Melanocyte of skin (primary cell): ENCODE results near the gene HOXB4. TPM values are rescaled to one million over a fixed set of nuclear protein-coding genes. Genes with fewer than 3 reads are reported as not detected.

Experiments used
- total RNA-seq, 2 donors: library from RNA; depleted of rRNA; stranded (reverse); fragments of >200 nt; gene quantifications; 2 replicates each; pipeline ENCODE4 v1.2.3, GENCODE V29; 2012

HOXB4 gene
- total RNA-seq, result 1 to 10 TPM in 1 of 2 donors, not detected in 1; 2.0 TPM

DNA sequence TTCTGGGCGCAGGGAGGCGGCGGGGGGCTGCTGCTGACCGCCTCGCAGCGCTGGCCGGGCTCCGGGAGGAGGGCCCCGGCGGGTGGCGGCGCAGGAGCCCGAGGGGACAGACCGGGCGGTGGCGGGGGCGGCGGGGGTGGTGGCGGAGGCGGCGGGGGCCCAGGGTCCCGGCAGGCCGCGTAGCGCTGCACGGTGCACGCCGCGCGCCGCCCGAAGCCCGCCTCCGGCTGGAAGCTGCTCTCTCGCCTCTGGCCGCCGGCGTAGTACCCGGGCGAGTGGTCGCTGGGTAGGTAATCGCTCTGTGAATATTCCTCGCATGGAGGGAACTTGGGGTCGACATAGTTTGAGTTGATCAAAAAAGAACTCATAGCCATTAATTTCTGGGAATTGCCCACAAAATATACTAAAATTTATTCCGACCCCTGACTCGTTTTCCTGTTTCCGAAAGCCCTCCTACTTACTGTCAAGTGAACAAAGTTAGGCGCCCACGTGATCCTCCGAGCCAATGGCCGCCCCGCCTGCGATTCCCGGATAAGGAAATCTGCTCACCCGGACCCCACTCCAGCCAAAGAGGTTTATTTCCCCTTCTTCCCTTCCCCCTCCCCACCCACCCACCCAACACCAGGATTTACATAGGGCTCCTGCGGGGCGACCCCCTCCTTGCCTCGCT lies at the start of gene HOXB4:
Gene HOXB4, minus strand, starts transcription at position 405 of the 670 bp plus-strand sequence. Its CDS starts 31 bp downstream, at position 374.

DNA sequence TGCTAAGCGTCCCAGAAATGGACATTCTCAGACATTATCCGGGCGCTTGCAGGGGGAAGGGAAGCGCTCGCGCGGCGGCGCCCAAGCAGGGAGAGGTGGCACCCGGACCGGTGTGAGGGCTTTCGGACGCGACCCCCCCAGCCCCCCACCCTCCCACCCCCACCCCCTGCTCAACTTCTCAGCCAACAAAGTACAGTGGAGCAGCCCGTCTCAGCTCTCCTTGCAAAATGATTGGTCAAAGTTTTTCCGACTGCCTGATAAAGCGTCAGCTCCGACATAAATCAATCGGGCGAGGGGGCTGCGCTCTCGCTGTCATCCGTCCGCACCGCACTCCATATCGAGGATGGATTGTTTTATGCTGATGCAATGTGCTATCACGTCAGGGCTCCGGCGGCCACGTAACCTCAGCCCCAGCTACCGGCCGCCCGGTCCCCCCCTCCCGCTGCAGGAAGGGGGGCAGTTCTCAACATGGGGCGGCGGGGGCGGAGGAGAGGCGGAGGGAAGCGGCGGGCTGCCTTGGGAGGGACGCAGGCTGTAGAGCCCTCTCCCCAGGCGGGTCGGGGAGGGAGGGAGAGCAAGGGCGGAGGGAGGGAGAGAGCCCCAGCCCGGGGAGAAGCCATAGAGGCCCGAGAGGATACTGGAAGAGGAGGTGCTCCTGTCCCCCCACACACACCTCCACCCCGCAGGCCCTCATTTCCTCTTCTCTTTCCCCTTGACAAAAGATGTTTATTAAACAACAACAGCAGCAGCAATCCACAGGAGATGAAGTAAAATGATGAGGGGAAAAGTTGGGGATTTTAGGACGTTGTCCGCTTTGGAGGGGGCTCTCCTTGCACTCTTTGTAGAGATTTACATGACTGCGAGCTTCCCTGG lies 48.3 kb upstream of the HOXB4 start, which contains the start of gene HOXB9:
Gene HOXB9, minus strand, starts transcription at position 114 of the 873 bp plus-strand sequence. Its CDS starts 89 bp downstream, at position 25.

DNA sequence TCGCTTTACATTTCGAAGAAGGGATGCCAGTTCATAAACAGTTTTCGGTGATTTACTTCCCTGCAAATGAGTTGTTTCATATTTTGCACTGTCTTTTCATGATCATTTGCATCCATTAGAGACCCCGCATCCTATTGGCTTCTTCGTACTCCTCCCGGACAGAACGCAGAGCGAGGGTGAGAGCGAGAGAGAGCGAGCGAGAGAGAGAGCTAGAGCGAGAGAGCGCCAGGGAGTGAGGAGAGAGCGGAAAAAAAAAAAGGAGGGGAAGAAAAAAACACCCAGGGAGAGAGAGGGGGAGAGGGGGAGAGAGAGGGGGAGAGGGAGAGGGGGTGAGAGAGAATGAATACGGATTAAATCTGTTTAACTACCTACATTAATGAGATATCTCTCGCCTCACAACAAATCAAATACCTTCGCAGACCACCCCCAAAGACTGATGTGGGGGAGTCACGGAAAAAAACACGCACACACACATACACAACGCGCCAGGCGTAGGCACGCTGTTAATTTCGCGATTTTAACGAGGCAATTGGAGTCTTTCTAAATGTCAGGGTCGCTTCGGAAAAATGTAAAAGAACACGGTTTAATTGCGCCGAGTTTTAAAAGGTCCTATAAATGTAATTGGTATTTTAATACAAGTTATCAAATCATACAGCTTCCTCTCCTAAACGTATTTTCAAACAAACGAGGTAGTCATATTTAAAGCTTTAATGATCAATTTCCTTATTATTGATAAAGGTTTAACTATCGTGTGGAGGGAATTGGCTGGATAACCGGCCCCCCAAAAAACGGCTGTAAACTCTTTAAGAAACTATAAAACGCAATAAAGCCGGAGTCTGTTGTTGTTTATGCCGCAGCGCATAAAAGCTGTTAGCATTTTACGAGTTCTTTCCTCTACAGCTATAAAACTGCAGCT lies 37.2 kb upstream of the HOXB4 start, which contains the start of gene HOXB8:
Gene HOXB8, minus strand, starts transcription at position 246 of the 916 bp plus-strand sequence. CDS start 588 bp downstream, outside the sequence.

DNA sequence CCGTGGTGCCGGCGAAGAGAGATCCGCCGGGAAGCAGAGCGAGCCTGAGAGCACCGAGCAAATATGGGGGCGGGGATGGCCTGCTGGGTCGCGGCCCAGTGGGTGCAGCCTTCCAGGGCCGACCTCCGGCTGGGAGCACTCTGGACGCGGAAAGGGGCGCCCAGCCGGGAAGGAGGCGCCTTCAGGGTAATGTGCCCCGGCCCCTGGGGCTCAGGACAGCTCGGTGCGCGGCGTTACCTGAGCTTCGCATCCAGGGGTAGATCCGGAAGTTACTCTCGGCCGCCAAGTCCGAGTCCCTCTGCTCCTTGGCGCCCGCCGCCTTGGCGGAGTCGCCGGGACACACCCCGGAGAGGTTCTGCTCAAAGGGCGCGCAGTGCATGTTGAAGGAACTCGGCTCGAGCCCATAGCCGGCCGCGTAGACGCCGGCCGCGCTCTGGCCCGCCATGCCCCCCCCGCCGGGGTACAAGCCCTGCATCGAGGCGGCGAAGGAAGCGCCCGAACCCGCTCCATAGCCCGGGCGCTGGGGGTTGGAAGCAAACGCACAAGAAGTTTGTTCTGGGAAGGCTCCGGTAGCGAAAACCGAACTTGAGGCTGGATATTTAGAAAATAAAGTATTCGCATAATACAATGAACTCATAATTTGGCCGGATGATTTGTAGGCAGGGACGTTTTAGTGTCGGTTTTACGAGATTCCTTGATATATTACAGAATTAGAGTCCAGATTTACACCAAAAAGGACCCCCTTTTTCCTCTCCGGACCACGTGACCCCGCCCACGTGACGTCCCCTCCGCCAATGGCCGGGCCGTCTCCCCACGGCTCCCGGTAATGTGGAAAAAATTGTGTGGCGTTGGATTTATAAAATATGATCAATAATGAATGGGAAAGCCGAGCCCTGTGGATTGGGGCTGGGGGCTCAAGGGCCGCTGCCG lies 32.4 kb upstream of the HOXB4 start, which contains the start of gene HOXB7:
Gene HOXB7, minus strand, starts transcription at position 736 of the 930 bp plus-strand sequence. Its CDS starts 99 bp downstream, at position 637.

GRCh38 chr17:48604770-48605329 lies 26.7 kb upstream of the HOXB4 start, which contains the start of gene HOXB6:
HOXB6 (minus strand) TSS chr17:48604986; CDS start chr17:48598150, 6,836 bp downstream.

GRCh38 chr17:48593126-48593829 lies 15.1 kb upstream of the HOXB4 start, which contains the start of gene HOXB5:
HOXB5 (minus strand) TSS chr17:48593779; CDS start chr17:48593682, 97 bp downstream.

DNA sequence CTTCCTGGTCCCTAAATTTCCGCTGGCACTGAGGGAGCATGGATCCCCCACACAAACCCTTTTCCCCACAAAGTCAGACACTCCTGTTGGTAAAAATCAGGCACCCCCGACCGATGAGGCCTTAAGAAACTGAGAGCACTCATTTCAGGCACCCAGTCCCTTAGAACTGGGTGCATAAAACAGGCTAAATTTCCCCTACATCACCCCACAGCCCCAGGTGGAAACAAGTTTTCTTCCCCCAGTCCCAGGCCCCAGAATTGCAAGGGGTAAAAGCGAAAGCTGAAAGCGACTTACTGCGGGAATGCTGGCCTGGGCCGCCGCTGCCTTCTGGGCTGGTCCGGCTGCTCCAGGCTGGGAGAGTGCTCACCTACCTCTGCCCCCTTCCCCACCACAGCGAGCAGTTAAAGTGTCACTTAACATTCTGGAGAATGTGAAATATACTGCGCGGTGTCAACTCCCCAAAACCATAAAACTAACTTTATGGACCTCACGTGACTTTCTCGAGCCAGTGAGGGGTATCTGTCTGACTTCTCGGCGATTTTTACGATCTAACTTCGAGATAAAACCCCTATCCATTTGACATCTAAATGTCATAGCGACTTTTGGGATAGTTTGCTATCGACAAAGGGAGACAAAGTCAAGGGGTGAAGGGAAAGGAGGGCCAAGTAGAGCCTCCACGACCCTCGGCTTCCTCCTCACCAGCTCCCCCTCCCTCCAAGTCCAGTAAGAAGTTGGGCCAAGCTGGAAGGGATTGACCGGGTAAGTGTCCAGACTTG lies 11.9 kb upstream of the HOXB4 start, which contains the start of gene HOXB3:
Gene HOXB3, minus strand, starts transcription at position 411 of the 776 bp plus-strand sequence. CDS start 37,767 bp downstream, outside the sequence.

DNA sequence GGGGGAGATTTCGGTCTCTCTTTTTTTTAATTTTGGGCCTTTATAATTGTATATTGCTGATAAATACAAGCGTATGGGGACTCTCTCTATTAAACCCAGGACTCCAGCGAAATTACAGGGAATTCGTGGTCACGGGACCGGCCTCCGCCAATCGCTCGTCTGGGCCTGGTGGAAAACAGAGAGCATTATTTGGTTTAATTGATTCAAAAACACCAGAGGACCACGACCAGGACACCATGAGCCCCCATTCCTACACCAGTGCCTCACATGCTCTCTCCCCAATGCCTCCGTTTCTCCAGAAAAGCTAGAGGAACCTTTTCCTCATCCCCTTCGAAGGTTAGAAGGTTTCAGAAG lies 33.2 kb downstream of the HOXB4 start, which contains the start of gene HOXB2:
Gene HOXB2, minus strand, starts transcription at position 88 of the 354 bp plus-strand sequence. CDS start 198 bp downstream, outside the sequence.

DNA sequence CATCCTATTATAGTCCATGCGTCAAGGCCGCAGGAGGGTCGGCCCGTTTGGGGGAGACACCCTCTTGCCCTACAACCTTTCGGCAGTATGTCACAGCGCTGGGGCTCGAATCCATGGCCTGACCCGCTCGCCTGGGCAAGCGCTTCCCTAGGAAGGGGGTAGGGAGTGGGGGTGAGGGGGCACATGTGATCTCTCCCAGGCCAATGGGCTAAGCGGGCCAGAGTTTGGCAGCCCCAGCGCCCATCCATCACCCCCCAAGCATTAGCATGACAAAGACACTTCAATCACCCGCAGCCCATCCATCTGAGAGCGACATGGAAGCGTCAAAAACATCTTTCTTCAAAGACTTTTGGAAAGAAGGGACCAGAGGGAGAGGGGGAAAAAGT lies 47.3 kb downstream of the HOXB4 start, which contains the start of gene HOXB1:
Gene HOXB1, minus strand, starts transcription at position 125 of the 386 bp plus-strand sequence. Its CDS starts 107 bp downstream, at position 18.

Other genes starting within 250 kb of the HOXB4 start
- not detected for gene SKAP1, start 148.1 kb downstream of the HOXB4 start, total RNA-seq
- not detected for gene HOXB1, start 47.3 kb downstream of the HOXB4 start, total RNA-seq
- gene HOXB2, start 33.2 kb downstream of the HOXB4 start, total RNA-seq, result 1 to 10 TPM in 1 of 2 donors, not detected in 1; 5.0 TPM
- 1 to 10 TPM in 1 of 2 donors, not detected in 1; 2.3 TPM for gene HOXB3, start 11.9 kb upstream of the HOXB4 start, total RNA-seq
- not detected for gene HOXB5, start 15.4 kb upstream of the HOXB4 start, total RNA-seq
- gene HOXB6, start 26.6 kb upstream of the HOXB4 start, total RNA-seq, result 1 to 10 TPM in 1 of 2 donors, not detected in 1; 7.0 TPM
- 10 to 100 TPM in 1 of 2 donors, not detected in 1; 10.7 TPM for gene HOXB7, start 32.7 kb upstream of the HOXB4 start, total RNA-seq
- gene HOXB8, start 36.9 kb upstream of the HOXB4 start, total RNA-seq, result under 1 TPM in 1 of 2 donors, not detected in 1; 0.33 TPM
- under 1 TPM in 1 of 2 donors, not detected in 1; under 0.01 TPM for gene HOXB9, start 48.0 kb upstream of the HOXB4 start, total RNA-seq
- not detected for gene PRAC1, start 144.2 kb upstream of the HOXB4 start, total RNA-seq
- 1 to 10 TPM in 1 of 2 donors, not detected in 1; 1.3 TPM for gene PRAC2, start 144.8 kb upstream of the HOXB4 start, total RNA-seq
- gene HOXB13, start 150.4 kb upstream of the HOXB4 start, total RNA-seq, result 10 to 100 TPM in 1 of 2 donors, not detected in 1; 11.7 TPM
- gene TTLL6, start 238.9 kb upstream of the HOXB4 start, total RNA-seq, result 1 to 10 TPM in 1 of 2 donors, not detected in 1; 2.7 TPM